GM19023 (cell line): Measurements from ENCODE around the gene TRMT112.
A peak's percentile ranks its signal among the peaks of the same experiment; 100 is the strongest.

Source experiments
- ATAC-seq: cut with Tn5 transposase; IDR thresholded peaks from one replicate; pipeline ENCODE4 v1.9.1; 2021; ENCODE audit warnings: mild to moderate bottlenecking, moderate library complexity; ENCODE audit not compliant: unreplicated experiment

Gene TRMT112

DNA sequence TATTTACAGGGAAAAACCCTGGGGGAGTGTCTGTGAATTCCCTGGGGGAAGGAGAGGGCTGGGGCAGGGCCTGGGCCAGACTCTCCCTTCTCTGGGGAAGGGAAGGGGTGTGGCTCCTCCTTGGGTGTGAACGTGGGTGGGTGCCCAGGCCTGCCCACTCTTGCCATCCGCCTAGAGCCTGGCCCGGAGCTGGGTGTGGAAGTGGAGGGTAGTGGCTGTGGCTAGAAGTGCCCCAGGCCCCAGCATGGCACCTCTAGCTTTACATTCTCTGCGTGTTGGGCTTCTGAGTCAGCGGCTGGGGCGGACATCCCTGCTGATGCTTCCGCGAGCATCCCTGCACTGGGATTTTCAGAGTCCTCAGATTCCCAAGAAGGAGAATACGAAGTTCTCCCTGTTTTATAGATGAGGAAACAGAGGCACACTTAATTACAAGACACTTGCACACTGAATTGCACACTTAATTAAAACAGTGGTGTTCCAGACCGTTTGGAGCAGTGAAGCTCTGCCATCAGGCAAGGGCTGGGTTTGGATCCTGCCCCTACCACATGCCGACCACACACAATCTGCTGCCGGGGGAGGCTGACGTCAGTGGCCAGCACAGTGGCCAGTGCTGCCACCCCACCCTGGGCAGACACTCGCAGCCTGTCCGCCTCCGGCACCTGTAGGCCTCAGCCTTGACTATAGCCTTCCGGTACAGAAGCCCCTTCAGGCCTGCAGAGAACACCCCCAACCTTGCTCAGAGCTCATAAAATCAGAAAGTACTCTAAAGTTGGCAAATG is 40.5 kb downstream of the TRMT112 start:
- ATAC-seq, result no peak

DNA sequence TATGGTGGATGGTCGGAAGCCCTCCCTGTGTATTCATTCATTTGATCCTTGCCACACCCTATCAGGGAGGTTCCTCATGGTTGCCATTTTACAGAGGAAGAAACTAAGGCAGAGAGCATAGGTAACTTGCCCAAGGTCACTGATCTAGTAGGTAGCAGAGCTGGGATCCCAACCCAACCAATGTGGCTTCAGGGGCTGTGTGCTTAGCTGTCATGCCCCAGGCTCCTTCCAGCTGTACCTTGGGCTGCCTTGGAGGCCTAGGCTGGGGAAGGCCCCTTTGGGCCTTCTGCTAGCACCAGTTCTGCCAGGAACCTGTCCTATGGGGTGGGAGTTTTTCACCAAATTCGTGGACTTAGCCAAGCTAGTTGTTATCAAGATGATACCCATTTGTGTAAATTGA is 41.5 kb downstream of the TRMT112 start:
- no peak for ATAC-seq

DNA sequence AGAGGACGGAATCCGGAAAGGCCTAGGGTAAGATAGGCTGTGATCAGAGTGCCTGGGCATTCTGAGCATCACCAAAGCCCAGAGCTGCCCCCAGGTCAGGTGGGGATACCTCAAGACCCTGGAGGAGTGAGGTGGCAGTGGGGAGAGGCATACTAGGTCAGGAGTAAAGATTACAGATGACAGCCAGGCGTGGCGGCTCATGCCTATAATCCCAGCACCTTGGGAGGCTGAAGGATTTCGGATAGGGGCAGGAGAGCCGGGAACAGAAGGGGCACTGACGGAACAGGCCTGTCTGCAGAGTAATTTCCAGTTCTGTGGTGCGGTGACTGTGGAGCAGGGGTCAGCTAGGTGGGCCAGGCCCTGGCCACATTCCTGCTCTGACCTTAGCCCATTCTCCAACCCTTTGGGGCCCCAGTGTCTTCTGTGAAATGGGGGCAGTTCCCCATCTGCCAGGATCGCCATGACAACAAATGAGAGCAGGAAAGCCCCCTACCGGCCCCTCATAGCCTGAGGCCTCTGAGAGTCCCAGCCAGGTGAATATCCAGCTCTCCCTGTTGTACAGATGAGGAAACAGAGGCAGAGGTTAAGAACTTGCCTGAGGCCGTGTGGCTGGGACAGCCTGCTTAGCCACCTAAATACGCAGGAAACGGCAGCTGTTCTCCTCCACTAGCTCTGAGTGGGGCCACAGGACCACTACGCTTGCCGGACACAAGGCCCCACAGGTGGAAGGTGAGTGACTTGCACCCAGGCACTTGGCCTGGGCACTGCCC is 42.1 kb downstream of the TRMT112 start:
- ATAC-seq, result no peak

DNA sequence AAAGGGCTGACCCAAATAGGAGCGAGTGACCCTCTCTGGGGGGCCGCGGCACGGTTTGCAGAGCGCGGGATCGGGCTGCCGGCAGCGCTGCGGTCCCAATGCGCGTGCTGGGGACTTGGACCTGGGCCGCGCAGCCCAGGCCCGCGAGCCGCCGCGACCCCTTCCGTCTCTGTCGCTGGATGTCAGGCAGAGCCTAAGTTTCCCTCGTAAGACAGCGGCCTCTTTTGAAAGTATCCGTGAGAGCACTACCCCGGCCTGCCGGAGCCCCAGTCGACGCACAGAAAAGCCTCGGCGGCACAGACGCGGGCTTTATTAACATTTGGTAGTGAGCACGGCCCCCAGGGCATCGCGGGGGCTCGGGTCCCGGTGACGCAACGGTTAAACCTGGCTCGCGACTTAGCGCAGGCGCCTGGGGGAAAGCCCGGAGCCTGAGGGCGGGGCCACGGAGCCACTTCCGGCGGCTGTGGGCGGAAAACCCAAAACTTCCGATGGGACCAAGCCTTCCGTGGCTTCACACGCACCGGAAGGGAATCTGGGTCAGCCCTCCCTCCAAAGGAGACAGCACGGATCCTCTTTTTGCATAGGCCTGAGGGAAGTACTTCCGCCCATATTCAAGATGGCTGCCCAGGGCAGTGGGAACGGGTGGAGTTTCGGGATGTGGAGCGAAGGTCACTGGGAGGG is 47.7 kb downstream of the TRMT112 start:
- peak; percentile 74 for ATAC-seq

DNA sequence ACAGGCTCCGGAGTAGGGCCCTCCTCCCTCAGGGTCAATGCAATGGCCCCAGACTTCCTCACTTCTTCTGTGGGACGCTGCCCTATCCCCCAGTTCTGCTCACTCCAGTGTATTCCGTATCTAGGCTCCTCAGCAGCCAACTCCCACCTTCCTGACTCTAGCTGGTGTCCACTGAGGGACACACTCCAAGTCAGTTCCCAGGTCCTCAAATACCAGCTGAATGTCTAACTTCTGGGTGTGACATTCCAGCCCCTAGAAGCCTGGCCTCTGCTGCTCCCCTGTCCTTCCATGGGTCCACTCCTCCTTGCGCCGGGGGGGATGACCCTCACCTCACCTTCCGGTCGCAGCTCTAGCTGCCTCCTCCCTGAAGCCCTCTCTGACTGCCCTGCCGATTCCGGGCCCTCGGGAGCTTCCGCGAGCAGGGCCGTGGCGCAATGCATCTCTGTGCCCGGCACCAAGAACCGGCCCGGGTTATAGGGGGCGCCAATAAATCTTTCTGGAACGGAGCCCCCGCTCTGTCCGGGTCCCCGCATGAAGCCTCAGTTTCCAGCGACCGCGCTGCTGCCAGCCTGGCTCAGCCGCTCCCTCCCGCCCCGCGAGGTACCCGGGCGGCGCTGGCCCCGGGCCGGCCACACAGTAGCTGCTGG is 48.3 kb downstream of the TRMT112 start:
- peak; percentile 1 for ATAC-seq

DNA sequence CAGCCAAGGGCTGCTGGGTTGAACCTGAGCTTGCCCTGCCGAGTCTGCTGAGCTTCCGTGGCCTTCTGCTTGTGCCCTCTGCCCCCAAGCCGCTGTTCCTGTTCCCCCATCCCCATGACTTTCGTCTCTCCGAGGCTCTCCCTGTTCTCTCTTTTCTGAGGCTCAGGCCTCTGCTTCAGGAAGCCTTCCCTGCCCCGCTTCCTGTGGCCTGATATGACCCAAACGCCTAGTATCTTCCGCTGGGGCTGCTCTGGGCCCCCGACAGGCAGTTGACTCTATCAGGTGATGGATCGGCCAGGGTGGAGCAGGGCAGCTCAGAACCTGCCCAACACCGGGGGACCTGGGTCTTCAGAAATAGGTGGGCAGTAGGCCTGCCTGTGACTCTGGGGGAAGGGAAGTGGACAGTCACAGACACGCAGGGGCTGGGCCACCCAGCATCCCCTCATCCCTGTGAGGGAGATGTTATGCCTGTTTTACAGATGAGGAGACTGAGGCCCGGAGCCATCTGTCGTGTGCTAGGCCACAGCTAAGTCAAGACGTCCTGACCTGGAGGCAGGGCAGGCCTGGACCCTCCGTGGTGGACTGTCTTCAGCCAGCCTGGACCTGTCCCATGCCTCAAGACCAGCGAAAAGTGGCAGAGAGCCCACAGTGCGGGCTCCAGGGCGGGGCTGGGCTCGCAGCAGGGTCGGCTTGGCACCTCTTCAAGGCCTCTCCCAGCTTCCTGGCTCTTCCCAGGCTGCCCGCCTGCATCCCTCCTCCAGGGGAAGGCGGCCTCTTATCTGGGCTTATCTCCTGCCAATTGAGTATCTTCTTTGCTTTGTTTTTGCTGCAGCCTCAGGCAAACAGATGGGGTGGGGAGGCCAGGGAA is 49.1 kb downstream of the TRMT112 start:
- ATAC-seq, result no peak

DNA sequence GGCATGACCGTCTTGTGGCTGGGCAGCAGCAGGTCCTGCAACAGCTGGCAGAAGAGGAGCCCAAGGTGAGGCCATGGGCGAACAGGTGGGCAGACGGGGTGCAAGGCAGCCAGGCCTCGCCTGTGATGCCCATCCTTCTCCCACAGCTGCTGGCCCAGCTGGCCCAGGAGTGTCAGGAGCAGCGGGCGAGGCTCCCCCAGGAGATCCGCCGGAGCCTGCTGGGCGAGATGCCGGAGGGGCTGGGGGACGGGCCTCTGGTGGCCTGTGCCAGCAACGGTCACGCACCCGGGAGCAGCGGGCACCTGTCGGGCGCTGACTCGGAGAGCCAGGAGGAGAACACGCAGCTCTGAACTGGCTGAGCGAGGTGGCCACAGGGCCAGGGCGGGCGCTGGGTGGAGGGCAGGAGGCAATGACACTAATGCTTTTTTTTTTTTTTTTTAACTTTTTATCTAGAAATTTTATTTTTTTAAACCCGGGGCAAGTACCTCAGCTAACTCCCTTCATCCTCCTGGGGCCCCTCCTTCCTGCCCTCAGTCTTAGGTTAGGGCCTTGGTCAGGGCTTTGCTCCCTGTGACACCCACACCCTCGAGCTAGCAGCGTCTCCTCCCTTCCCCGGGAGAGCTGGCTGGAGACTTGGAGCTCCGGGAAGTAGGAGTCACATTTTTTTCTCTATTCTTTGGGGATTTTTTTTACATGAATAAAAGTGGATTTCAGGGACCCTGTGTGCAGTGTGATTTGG is 50.0 kb downstream of the TRMT112 start:
- no peak for ATAC-seq
